ENCODE results near the gene EIF3D.

DNA sequence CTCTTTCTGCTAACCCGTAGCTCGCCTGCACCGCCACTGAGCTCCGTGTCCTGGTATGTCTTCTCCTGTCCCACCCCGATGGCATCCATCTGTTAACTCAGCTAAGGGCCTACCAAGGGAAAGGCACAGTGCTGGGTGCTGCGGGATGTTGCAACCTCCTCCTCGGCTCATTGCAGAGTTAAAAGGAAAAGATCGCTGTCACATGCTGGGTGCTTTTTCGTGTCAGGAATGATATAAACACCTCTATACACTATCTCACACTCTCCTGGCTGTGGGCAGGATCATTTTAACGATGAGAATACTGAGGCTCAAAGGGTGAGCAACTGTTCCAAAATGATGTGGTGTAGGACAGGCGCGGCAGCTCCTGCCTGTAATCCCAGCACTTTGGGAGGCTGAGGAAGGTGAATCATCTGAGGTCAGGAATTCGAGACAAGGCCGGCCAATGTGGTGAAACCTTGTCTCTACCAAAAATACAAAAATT is 57.6 kb downstream of the EIF3D start:
- TF ChIP-seq EZH2 (IDR thresholded peaks at IDR 0.05; ENCODE audit: borderline replicate concordance, low read length) = no peak
- TF ChIP-seq, protein P1, sequence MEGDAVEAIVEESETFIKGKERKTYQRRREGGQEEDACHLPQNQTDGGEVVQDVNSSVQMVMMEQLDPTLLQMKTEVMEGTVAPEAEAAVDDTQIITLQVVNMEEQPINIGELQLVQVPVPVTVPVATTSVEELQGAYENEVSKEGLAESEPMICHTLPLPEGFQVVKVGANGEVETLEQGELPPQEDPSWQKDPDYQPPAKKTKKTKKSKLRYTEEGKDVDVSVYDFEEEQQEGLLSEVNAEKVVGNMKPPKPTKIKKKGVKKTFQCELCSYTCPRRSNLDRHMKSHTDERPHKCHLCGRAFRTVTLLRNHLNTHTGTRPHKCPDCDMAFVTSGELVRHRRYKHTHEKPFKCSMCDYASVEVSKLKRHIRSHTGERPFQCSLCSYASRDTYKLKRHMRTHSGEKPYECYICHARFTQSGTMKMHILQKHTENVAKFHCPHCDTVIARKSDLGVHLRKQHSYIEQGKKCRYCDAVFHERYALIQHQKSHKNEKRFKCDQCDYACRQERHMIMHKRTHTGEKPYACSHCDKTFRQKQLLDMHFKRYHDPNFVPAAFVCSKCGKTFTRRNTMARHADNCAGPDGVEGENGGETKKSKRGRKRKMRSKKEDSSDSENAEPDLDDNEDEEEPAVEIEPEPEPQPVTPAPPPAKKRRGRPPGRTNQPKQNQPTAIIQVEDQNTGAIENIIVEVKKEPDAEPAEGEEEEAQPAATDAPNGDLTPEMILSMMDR (IDR thresholded peaks at IDR 0.05; ENCODE audit: low read length) = no peak

Data from OCI-LY1 (cell line).